NCI-H748 (cell line): Measurements from ENCODE around the gene TAOK3.
"Not testable (repeated sequence)": the region's sequence is repeated elsewhere in the genome, so short reads cannot be mapped to it uniquely, and the experiment has no call there.

Experiments used
- DNase-seq: peaks from one replicate; lab custom pipeline; 2025; ENCODE audit not compliant: unreplicated experiment; lab: John Stamatoyannopoulos, UW

The TAOK3 gene

GRCh38 chr12:118344829-118345228, 27.9 kb downstream of the TAOK3 start:
- DNase-seq = no peak

- no peak for DNase-seq
Observed at GRCh38 chr12:118342090-118342489, 30.6 kb downstream of the TAOK3 start.

- DNase-seq = no peak
Observed at GRCh38 chr12:118337194-118337838, 35.4 kb downstream of the TAOK3 start.

- DNase-seq = no peak
Observed at GRCh38 chr12:118336123-118336522, 36.6 kb downstream of the TAOK3 start.

GRCh38 chr12:118334939-118335567, 37.7 kb downstream of the TAOK3 start:
- no peak for DNase-seq

- DNase-seq = no peak
Observed at GRCh38 chr12:118334241-118334640, 38.5 kb downstream of the TAOK3 start.

GRCh38 chr12:118332511-118332910, 40.2 kb downstream of the TAOK3 start:
- DNase-seq = no peak

GRCh38 chr12:118330421-118331018, 42.2 kb downstream of the TAOK3 start:
- no peak for DNase-seq

- DNase-seq = no peak
Observed at GRCh38 chr12:118328486-118329330, 44.0 kb downstream of the TAOK3 start.

- no peak for DNase-seq
Observed at GRCh38 chr12:118327391-118327790, 45.3 kb downstream of the TAOK3 start.

- DNase-seq = no peak
Observed at GRCh38 chr12:118326991-118327390, 45.7 kb downstream of the TAOK3 start.

- DNase-seq = no peak
Observed at GRCh38 chr12:118325081-118325480, 47.6 kb downstream of the TAOK3 start.

- DNase-seq = no peak
Observed at GRCh38 chr12:118319627-118320026, 53.1 kb downstream of the TAOK3 start.

- DNase-seq = no peak
Observed at GRCh38 chr12:118318744-118319143, 54.0 kb downstream of the TAOK3 start.

- no peak for DNase-seq
Observed at GRCh38 chr12:118317729-118318128, 55.0 kb downstream of the TAOK3 start.

- DNase-seq = no peak
Observed at GRCh38 chr12:118315821-118316220, 56.9 kb downstream of the TAOK3 start.

- DNase-seq = no peak
Observed at GRCh38 chr12:118312578-118312977, 60.1 kb downstream of the TAOK3 start.

GRCh38 chr12:118311666-118312065, 61.0 kb downstream of the TAOK3 start:
- no peak for DNase-seq

GRCh38 chr12:118310320-118310719, 62.4 kb downstream of the TAOK3 start:
- no peak for DNase-seq

GRCh38 chr12:118308006-118308405, 64.7 kb downstream of the TAOK3 start:
- DNase-seq = not testable (repeated sequence)

GRCh38 chr12:118307069-118307954, 65.4 kb downstream of the TAOK3 start:
- no peak for DNase-seq
